GM18951 (cell line): ENCODE results near the gene TMEM63B.
"Not testable (repeated sequence)": the region's sequence is repeated elsewhere in the genome, so short reads cannot be mapped to it uniquely, and the experiment has no call there.

Source experiments
- POLR2A ChIP-seq: IDR thresholded peaks from 4 replicates; pipeline ENCODE4 v1.6.1; 2011; ENCODE audit warnings: mild to moderate bottlenecking; ENCODE audit not compliant: insufficient read length, insufficient read depth; ENCODE audit errors: extremely low read depth
- in situ Hi-C: fragments of 300-500 bp; cut with MboI; formaldehyde crosslinking; loops from one replicate; pipeline ENCODE4 v1.12.0; 2022; ENCODE audit warnings: low sequenced_read_pairs, mixed read lengths, inconsistent platforms; ENCODE audit not compliant: unreplicated experiment

The TMEM63B gene

DNA sequence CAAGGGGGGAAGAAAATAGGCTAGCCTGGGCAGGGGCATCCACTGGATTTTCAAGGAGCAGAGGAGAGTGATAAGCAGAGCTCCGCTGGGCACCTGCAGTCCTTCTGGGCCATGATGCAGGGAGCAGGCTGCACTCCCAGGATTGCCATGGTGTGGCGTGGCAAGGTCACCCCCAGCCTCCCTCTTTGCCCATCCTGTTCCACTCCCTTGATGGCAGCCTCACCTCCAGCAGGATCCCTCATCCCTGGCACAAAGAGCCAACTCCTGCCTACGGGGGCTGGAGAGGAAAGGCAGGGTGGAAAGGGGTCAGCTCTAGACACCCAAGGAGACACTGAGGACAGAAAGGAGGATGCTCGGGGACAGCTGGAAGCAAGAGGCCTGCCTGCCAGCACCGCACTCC lies 67.0 kb downstream of the TMEM63B start:
- TF ChIP-seq POLR2A = no peak
- in situ Hi-C loops = no loop called here

DNA sequence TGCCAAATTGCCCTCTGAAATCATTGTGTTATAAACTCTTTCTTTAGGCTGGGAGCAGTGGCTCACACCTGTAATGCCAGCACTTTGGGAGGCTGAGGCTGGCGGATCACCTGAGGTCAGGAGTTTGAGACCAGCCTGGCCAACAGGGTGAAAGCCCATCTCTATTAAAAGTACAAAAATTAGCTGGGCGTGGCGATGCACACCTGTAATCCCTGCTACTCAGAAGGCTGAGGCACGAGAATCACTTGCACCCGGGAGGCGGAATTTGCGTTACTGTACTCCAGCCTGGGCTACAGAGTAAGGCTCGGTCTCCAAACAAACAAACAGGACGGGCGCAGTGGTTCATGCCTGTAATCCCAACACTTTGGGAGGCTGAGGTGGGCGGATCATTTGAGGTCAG lies 69.0 kb downstream of the TMEM63B start:
- in situ Hi-C loops = not testable (repeated sequence)

DNA sequence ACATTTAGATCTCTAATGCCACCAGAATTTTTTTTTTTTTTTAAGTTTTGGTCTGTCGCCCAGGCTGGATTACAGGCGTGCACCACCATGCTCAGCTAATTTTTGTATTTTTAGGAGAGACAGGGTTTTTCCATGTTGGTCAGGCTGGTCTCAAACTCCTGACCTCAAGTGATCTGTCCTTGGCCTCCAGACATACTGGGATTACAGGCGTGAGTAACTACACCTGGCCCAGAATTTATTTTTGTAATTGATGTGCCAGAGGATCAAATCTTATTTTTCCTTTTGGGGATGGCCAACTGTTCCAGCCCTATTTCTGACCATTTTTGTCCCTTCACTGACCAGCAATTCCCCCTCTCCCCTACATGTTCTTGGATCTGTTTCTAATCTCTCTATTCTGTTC lies 71.3 kb downstream of the TMEM63B start:
- no peak for TF ChIP-seq POLR2A
- in situ Hi-C loops = no loop called here

DNA sequence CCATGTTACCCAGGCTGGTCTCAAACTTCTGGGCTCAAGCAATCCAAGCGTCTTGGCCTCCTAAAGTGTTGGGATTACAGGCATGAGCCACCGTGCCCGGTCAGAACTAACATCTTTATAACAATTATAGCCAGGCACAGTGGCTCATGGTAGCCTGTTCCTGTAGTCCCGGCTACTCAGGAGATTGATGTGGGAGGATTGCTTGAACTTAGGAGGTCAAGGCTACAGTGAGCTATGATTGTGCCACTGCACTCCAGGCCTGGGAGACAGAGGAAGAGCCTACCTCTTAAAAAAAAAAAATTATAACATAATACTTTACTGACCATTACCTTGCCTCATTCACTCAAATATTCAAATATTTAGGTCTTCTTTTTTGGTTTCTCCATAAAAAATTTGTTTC lies 72.5 kb downstream of the TMEM63B start:
- in situ Hi-C loops = no loop called here
- TF ChIP-seq POLR2A = no peak

DNA sequence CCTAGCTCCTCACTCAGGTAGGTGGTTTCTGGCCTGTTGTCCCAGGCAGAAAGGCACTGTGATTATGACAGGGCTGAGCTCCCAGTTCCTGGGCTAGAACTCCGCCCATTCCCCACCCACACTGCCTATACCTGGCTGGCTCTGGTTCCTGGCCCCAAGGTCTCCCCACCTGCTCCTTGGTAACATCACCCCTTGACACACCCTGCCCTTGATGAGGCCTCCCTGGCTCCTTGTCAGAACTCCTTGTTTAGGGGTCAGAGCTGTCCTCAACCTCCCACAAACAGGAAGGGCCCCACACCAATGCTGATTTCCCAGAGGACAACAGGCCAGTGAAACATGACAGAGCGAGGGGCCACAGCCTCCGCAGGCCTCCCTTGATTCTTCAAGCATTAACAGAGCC lies 73.8 kb downstream of the TMEM63B start:
- no peak for TF ChIP-seq POLR2A
- in situ Hi-C loops = no loop called here

DNA sequence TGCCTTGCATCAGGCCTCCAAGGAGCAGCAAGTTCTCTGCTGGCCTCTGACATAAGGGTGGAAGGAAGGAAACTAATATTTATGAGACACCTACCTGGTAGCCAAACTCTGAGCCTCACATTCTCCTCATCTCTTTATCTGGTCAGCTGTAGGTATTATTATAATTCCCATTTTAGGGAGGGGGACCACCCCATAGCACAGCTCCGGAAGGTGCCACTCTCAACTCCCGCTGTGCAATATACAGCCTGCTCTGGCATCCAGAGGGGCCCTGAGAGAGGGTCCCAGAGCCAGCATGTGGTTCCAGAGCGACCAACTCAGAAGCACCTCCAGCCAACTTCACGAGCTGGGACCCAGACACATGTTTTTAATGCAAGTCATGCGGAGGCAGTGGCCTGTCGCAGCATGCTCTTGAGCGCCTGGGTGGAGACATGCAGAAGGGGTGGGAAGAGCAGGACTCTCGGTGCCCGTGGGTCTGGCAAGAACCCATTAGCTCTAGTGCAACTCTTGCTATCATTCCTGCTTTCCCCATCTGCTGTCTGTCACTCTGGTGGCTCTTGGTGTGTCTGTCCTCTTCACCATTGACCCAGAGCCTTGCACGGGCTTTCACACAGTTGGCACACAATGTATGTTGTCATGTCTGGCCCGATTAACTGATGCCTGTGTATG lies 74.4 kb downstream of the TMEM63B start:
- in situ Hi-C loops = no loop called here
- TF ChIP-seq POLR2A = no peak

DNA sequence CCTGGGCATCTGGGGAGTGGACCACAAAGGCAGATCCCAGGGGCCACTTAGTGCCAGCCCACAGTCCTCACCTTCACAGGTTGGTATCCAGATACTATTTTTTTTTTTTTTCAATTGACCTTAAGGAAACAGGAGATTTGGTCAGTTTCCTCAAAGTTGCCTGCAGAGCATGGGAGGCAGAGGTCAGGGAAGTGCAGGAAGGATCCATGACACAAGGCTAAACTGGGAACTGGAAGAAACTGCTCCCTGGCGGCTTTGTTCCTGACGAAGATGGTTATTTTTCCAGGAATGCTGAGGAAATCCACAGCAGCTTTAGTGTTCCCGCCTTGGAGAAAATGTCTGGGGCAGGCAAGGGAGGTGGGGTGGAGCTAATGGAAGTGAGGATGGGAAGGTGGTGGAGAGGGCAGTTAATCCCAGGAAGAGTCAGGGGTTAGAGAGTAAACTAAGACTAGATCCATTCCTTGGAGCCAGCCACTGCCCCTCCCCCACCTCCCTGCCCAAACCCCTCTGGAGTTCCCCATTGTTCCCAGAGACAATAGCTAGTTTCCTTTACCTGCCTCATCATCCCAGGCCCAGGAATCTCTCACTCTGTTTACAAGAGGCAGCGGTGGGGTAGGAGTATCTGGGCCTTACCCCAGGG lies 75.1 kb downstream of the TMEM63B start:
- in situ Hi-C loops = no loop called here
- TF ChIP-seq POLR2A = no peak

DNA sequence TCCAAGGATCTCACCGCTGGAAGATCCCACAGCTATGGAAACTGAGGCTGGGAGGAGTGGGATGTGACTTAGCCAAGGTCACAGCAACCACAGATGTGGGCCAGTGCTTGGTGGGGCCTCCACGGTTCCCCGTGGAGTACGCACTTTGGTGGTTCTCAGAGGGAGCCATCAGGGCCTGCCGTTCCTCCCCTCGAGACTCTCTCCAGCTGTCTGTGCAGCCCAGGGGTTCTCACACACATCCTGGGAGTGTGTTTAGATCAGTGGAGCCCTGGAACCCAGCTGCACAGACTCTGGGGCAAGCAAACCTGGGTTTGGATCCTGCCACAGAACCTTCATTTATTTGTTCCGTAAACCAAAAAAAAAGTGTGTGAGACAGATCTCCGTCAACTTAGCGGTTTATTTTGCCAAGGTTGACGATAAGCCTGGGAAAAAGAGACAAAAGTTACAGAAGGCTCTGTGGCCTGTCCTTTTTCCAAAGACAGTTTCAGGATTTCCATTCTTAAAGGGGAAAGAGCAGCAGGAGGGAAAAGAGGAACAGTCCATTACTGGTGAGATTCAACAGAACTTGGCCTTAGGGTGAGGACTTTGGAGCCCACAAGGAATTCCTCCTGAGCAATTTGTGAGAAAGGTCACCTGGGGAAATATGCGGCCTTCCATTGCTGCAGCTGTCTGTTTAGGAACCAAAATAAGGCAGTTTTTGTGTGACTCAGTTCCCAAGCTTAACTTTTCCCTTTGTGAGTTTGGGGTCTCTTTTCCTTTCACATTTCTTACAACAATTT lies 75.8 kb downstream of the TMEM63B start:
- in situ Hi-C loops = no loop called here
- TF ChIP-seq POLR2A = no peak

DNA sequence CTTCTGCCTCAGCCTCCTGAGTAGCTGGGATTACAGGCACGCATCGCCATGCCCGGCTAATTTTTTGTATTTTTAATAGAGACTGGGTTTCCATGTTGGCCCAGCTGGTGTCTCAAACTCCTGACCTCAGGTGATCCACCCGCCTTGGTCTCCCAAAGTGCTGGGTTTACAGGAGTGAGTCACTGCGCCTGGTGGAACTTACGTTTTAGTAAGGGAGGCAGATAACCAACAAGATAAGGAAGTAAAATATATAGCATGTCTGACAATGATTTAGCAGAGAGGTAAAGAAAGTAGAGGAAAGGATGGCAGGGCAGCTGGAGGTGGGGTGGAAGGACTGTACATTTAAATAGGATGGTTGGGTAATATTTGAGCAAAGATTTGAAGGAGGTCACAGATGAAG lies 76.6 kb downstream of the TMEM63B start:
- TF ChIP-seq POLR2A = no peak
- in situ Hi-C loops = no loop called here
